ENCODE data around the gene MYO7B.

DNA sequence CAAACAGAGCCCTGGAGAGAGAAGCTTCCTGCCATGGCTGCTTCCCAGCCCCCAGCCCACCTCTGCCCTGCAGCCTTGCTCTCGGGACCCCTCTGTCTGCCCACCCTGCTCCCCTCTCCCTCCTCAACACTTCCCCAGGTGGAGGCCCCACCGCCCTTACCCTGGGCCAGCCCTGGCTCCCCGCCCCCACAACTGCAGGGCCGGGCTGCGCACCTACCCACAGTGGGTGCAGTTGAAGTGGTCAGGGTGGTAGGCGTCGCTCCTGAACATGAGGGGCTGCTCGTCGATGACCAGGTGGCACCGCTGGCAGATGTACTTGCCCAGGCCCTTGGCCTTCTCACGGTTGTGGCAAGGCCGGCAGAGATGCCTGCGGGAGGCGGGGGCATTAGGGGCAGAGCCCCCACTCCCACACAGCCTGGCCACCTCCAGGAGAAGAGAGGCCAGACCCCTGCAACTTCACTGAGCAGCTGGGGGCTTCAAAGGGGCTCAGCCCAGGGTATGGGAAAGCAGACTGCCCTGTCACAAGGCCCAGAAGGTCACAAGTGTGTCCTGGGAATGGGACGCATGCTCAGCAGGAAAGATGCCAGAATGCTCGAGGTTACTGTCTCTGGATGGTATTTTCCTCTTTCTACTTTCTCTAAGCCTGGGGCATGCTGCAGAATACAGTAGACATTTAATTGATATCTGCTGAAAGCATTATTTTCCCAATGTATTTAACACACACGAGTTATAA is 107.4 kb downstream of the MYO7B start:
- TF ChIP-seq, protein P1, sequence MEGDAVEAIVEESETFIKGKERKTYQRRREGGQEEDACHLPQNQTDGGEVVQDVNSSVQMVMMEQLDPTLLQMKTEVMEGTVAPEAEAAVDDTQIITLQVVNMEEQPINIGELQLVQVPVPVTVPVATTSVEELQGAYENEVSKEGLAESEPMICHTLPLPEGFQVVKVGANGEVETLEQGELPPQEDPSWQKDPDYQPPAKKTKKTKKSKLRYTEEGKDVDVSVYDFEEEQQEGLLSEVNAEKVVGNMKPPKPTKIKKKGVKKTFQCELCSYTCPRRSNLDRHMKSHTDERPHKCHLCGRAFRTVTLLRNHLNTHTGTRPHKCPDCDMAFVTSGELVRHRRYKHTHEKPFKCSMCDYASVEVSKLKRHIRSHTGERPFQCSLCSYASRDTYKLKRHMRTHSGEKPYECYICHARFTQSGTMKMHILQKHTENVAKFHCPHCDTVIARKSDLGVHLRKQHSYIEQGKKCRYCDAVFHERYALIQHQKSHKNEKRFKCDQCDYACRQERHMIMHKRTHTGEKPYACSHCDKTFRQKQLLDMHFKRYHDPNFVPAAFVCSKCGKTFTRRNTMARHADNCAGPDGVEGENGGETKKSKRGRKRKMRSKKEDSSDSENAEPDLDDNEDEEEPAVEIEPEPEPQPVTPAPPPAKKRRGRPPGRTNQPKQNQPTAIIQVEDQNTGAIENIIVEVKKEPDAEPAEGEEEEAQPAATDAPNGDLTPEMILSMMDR (IDR thresholded peaks at IDR 0.05 in 8 of 11, conservative IDR thresholded peaks at IDR 0.05 in 3 of 11), result no peak
- TF ChIP-seq POLR2A (IDR thresholded peaks at IDR 0.05), result no peak
